ENCODE measurements around the gene ZNF440.

DNA sequence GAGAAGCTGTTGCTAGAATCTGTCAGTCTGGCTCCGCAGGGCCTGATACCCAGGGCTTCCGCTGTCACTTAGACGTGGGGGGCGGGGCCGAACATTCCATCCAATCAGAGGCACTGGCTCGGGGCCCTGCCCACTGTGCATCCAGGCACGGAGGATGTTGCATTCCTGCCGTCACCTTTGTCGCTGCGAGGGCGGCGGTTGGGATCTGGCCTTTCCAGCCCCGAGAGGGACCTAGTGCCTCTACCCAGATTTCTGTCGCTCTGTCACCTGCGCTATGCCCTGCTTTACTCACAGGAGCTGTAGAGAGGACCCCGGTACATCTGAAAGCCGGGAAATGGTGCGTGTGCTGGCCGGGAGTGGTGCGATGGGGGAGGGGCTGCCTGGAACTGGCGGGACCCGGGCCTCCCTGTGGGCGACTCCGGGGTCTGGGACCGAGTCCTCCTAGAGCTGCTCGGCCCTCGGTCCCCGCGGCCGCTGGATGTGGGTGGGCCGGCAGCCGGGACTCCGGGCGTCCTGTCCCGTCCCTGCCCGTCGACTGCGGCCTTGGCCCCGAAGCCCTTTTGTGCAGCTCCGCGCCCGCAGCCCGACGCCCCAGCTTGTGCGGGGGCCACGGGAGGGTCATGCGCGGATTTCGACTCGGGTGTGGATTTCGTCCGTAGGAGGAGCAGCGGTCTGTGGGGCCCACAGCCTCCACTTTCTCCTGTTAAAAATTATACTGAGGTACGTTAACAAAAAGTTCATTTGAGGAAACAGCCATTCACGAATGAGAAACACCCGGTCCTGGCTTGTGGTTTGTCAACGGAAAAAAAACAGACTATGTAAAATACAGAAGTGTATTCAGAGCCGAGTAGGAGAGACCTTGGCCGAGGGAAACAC lies 34.8 kb downstream of the ZNF440 start, which contains the start of gene ZNF439:
- TF ChIP-seq, protein P1, sequence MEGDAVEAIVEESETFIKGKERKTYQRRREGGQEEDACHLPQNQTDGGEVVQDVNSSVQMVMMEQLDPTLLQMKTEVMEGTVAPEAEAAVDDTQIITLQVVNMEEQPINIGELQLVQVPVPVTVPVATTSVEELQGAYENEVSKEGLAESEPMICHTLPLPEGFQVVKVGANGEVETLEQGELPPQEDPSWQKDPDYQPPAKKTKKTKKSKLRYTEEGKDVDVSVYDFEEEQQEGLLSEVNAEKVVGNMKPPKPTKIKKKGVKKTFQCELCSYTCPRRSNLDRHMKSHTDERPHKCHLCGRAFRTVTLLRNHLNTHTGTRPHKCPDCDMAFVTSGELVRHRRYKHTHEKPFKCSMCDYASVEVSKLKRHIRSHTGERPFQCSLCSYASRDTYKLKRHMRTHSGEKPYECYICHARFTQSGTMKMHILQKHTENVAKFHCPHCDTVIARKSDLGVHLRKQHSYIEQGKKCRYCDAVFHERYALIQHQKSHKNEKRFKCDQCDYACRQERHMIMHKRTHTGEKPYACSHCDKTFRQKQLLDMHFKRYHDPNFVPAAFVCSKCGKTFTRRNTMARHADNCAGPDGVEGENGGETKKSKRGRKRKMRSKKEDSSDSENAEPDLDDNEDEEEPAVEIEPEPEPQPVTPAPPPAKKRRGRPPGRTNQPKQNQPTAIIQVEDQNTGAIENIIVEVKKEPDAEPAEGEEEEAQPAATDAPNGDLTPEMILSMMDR (IDR thresholded peaks at IDR 0.05; ENCODE audit: poor library complexity), result no peak
- TF ChIP-seq EZH2 (IDR thresholded peaks at IDR 0.05; ENCODE audit: borderline replicate concordance), result no peak
